M059J (cell line): Measurements from ENCODE around the gene FLT1. TPM values are rescaled to one million over a fixed set of nuclear protein-coding genes. Genes with fewer than 3 reads are reported as not detected.

Experiments
- DNase-seq: peaks from one replicate; pipeline ENCODE4 v3.0.0-alpha.2; 2012; ENCODE audit warnings: low read depth
- total RNA-seq: library from RNA; depleted of rRNA; stranded (reverse); fragments of >200 nt; shearing (Covaris generic); gene quantifications from 2 replicates; pipeline ENCODE4 v1.2.3, GENCODE V29; 2014

The FLT1 gene
- total RNA-seq, 1 experiment from 2014 or later: 3.5 TPM

DNA sequence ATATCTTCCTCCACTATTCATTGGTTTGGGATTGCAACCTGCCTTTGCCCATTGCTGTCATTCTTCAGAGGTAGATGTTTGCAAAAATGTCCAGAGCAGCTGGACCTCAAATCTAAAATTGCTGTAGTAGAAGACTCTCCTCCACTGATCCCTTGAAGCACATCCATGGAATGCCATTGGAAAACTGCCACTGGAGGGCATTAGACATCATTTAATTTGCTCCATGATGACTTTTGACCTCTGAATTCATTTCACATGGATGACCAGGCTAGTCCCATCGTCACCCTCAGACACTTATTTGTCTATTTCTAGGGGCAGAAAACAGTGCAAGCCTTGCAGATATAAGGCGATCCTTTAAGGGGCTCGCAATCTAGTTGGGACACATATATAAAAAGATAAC, 33.9 kb upstream of the FLT1 start:
- peak; percentile 49 for DNase-seq

DNA sequence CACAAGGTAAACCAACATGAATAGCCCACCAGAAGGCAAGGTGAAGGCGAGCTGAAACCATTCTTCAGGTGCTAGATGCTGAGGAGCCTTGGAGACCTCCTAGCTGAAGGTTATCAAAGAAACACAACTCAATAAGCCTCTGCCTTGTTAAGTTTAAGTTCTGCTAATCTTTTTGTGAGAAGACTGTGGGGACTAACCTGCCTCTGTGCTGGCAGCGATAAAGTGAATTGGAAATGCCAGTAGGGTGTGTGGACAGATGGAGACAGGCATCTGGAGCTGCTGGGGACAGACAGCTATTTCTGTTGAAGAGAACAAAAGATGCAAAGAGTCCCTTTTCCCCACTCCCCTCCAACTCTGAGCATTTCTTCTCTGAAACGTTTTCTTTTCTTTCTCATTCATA, 33.5 kb upstream of the FLT1 start:
- no peak for DNase-seq

DNA sequence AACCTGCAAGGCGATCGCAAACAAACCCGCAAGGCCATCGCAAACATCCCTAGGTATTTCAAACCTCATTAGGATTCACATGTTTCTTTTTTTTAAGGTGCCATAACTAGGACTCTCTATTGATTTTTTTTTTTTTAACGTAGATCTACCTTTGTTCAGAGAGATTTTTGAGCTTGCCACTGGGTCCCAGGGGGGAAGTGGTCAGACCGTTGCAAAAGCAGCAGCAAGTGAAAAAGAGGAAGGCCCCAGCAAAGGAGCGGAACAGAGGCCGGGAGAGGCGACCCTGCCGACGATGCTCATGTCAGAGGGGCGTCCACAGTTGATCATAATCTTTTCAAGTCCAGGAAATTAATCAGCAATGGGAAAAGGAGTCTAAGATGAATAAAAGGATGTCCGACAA, 32.7 kb upstream of the FLT1 start:
- no peak for DNase-seq

DNA sequence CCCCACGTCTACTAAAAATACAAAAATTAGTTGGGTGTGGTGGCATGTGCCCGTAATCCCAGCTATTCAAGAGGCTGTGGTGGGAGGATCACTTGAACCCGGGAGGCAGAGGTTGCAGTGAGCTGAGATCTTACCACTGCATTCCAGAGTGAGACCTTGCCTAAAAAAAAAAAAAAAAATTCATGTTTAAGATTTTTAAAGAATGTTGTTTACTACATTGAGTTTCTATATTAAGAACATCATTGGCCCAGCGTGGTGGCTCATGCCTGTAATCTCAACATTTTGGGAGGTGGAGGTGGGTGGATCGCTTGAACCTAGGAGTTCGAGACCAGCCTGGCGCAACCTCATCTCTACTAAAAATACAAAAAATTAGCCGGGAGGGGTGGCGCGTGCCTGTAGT, 31.9 kb upstream of the FLT1 start:
- no peak for DNase-seq

DNA sequence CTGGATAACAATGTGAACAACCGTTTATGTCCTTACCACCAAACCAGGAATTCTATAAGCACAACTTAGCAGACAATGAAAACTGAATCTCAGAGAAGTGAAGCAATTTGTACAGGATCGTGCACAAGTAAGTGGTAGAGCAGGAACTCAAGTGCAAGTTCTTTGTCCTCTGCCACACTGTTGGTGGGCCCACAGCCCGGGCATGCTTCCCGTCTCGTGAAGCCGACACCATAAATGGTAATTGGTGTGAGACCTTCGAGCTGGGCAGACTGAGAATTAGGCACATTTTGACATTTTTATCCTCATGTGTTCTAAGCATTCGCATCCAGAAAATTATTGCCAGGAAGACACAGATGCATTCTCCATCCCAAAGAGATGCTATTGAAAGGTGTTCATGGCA, 27.9 kb upstream of the FLT1 start:
- no peak for DNase-seq

DNA sequence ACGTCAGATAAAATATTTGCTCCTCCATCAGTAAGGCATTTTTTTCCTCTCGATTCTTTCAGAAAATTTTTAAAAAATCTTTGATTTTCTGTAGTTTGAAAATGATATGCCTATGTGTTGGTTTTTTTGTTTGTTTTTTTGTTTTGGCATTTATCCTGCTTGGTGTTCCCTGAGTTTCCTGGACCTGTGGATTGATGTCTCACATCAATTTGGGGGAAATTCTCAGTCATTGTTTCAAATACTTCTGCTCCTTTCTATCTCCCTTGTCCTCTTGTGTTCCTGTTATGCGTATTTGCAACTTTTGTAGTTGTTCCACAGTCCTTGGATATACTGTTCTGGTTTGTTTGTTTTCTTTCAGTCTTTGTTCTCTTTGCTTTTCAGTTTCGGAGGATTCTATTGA, 18.8 kb upstream of the FLT1 start:
- DNase-seq: no peak

DNA sequence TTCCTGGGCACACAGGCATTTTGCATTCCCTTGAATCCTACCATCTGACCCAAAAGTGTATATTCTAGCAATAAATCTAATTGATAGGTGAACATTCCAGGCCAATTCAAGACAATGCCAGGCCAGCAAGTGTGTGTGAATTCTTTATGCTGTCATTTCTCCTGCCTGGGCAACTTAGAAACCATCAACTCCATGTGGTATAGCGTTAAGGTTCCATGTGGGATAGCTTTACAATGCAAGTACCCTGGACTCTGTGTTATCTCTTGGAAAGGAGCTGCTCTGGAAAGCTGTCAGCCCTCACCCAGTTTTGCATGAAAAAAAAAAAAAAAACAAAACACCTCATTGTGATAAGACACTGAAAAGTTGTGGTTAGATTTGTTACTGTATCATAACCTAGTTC, 15.6 kb upstream of the FLT1 start:
- DNase-seq: no peak

DNA sequence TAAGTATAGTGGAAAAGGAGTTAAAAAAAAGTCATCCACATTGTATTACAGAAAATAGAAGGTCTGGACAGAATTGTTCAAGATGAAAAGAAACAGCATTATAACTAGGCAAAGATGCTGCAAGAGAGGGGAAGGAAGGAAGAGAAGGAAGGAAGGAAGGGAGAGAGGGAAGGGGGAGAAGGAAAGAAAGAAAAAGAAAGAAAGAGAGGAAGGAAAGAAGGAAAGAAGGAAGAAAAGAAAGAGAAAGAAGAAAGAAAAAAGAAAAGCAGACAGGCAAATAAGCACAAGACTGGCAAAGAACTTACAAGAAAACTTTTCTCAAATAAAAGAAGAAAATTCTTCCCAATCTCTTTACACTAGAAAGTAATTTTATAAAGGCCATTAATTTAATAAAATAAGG, 15.1 kb upstream of the FLT1 start:
- no peak for DNase-seq

DNA sequence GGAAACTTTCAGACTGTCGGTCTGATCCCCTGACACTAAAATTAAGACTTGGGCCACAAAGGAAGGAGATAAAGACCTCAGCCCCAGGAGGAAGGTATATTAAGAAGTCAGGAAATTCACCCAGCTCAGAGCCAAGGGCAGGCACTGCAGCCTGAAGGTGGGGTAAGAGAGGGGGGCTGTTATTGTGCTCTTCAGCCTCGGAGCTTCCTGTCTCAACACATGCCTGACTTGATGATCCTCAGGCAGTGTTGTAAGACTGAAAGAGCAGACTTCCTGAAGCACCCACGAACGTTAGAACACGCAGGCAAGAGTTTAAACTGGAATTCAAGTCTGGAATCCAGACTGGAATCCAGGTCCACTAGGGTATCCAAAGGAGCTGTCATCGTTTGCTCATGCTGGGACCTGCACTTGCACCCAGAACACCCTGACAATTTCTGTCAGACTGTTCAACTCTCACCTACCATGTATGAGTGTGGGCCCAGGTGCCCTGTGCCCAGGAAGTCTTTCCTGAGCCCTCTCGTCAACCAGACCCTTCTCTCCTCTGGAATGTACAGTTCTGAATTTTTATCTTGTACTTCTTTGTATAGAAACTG, 10.7 kb upstream of the FLT1 start:
- no peak for DNase-seq

DNA sequence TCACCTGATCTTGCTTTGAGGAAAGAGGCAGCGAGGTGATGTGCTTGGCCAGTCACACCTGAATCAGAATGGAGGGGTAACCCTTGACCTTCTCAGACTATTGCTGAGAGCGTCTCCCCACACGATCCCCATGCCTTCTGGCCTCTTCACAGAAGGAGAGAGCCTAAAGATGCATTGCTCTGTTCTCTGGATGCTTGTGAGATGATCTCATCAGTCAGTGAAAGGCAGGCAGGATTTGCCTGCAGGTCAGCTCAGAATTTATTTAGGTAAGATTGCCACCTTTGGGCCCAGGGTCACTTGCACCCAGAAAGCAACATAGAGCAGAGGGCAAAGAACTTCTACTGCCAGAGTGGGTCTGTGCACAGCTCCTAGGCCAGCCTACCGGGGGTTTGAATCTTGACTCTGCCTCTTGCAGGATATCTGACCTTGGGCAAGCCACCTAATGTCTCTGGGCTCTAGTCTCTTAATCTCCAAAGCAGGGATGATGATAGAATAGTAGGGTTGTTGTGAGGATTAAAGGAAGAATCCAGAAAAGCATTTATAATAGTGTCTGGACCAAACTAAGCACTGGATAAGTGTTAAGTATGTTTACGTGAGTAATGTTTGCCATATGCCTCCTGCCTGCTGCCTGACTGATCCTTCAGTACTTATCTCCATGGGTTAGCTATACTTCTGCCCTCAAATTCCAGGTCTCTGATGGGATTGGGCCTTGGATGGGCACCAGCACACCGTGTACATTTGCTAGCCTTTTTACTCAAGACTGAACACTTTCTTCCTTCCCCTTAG, 8.4 kb upstream of the FLT1 start:
- DNase-seq: peak; percentile 40

DNA sequence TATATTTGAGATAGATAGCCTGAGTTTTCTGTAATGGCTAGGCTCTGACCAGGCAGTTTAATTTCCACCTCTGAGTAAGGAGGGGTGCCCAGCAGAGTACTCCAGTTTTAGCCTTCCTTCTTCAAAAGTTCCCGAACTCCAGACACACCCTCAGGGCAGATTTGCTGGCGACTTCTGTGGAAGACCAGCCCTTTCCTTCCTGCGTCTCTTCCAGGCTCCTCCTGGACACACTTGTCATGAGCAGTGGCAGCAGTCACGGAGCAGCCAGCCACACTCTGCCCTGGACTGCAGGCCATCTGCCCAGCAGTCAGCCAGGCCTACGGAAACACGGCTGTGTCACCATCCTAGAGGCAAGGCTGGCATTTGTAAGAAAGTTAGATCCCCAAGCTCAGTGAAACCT, 6.6 kb upstream of the FLT1 start:
- DNase-seq: peak; percentile 63

DNA sequence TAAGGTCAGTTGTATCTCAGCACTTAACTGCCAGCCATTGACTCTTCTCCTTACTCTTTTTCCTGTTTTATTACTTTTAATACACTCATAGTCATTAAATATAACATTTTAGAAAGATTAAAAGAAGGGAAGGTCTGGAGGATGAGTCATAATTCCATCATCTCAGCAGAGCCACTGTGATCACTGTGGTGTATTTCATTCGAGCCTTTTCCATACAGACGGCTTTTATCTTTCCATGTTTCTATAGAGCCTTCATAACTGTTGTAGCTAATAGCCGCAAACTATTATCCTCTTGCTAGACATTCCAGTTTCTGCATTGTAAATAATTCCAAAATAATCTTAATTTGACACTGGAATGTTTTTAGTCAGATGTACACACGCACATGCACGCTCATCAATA, 4.7 kb upstream of the FLT1 start:
- peak; percentile 47 for DNase-seq

DNA sequence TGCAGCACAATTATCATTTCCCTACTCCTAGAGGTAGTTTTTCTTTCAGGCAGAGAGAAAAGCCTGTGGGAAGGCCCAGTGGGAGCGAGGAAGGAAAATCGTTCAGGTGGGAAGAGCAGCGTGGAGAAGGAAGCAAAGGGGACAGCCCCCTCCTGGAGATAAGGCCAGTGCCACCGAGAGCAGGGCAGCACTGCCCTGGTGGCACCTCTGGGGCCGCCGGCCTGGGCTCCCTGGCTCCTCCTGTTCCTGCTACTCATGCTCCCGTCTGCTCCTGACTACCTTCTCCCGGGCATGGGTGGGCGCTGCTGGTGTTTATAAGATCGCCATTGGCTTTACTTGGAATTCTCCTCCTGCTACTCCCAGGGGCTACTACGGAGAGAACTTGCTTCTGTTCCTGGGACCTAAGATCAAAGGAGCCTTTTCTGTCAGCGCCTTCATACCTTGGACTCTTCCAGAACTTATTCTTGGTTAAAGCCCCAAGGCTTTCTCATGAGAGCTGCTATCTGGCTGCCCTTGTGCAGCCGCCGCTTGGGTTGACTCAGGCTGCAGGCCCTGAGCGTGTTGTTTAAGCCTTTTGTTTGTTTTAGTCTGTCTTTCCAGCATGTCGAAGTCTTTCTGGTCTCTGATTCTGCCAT, 3.7 kb upstream of the FLT1 start:
- DNase-seq: no peak

DNA sequence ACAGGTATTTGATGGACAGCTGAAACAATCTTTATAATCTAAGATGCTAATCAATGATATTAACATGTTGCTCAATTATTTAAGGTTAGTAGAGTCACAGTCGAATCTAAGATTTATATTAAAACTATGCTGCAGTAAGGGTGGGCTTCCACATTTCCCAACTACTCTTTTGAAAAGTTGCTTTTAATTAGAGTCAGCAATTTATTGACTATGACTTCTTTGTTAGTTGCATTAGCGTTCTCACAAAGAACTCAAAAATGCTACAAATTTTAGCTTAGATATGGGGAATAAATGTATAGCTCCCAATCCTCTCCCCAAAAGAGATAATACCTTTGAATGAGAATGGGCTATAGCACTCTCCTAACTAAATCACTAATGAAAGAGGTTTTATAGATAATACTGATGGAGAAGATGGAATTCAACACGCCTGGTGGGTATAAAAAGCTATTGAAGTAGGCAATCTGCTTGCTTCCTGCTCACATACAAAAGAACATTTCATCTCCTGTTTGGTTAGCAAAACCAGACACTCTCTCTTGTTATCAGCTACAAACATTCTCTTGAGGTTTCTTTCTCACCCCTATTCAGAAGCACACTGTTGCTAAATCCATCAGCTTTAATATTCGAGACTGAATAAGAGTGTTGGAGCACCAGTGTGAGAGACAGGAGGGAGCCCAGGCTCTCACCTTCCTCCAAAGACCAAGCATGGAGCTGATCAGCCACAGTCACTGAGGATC, 2.4 kb upstream of the FLT1 start:
- no peak for DNase-seq

DNA sequence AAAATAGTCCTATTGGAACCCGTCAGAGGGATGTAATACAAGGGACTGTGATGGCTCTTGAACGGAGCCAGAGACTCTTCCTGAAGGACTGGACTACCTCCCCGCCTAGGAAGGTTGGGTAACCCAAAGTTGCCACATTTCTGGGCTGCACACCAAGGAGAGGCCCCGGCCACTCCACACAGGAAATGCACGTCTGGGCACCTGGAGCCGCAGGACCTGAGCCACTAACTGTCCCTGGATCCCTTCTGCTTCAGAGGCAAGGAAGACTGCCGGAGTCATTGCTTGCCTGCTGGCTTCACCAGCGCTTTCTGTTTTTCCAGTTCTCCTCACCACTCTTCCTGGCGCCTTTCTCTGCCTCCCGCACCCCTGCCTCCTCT, 1.2 kb upstream of the FLT1 start:
- no peak for DNase-seq

DNA sequence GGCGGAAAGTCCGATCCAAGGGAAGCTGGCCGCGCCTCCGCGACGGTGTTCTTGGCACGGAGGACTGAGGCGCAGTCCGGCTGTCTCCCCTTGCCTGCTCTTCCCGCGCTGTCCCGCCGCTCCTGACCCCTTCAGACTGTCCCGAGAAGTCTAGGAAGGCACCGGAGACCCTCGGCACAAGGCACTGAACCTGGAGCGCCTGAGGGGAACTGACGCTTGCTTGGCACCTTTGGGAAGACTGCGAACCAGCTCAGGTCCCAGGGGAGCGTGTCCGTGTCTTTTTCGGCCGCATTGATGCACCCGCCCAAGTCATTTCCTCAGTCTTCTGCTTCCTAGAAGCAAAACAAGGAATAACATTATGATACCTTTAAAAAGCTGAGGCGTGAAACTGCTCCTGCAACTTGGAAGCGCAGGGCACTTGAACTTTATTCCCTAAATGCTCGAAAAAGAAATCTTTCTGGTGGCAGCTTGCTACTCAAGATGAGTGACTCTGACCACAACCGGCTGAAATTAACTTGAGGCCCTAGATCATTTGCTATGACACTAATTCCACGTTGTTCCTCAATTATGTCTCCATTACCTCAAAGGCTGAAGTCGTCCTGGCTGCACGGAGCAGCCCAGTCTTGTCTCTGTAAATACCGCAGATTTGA, 735 bp upstream of the FLT1 start:
- no peak for DNase-seq

DNA sequence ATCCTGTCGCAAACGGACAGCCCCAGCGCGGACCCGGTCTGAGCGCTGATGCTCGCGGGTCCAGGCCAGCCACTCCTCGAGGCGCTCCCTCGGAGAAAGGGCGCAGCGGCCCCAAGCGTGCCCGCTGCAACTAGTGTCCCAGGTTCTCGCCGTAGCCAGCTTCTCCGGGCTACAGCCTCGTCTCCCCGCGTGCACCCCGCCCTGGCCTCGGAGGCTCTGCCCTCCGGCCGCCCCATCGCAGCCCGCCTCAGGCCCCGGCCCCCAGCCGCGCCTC, 487 bp downstream of the FLT1 start:
- no peak for DNase-seq

DNA sequence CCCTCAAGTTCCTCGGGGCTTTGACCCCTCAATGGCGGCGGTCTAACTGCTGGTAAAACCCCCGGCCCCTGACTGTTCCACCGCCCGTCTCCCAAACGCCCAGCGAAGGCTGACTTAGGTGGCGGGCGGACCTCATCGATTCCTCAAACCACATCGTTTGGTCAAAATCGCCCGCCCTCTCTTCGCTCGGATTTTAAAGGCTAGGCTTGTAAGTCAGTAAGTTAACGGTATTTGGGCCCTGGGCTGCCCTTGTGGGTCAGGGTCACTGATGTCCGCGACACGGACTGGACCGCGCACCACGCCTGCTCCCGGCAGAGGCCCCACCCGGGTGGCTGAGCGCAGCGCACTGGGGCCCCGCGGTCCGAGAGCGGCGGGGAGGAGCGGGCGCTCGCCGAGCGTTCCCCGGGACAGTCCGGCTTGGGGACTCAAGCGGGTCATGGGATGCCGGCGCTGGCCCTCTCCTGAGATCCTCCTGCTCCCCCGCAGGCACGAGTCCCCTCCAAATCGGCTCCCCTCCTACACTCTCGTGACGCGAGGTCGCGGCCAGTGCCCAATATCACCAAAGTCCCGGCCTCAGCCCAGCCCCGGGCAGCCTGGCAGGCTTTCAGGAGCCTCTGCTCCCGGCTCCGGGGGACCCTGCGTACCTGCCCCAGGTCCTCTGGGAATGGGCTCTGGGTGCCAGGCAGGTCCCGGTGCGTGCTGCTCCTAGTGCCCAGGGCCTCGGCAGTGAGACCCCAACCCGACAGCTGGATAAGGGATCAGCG, 1.0 kb downstream of the FLT1 start:
- DNase-seq: no peak

DNA sequence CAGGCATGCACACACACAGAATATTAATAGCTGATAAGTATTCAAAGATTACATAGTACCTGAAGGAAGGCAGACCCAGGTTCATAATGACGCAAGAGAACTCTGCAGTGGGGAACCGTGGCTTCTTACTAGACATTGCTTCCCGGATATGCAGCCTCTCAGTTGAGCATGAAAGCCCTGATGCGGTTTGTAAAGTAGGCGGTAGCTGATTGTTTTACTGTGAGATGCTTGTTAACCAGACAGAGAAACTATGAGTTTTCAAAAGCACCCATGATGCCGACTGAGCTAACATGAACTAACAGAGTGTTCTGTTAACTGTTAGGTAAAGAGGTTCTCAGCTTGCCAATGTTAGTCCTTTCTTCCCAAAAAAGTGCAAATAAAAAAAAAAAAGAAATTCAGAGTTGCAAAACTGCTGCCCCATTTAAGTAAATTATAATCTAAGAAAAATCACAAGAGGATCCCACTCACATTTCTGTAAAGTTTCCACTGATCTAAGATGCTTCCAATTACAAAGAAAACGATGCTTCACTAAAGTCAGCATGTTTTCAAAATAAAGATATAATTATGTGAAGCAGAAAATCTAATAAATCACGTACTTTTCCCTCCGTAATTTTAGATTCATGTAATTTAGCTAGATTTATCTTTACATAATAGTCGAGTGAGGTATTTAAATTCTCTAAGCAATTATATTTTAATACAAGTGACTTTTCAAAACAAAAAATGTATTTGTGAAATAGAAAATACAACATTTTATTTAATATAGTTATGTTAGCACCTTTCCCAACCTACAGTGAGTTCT, 2.2 kb downstream of the FLT1 start:
- DNase-seq: no peak

DNA sequence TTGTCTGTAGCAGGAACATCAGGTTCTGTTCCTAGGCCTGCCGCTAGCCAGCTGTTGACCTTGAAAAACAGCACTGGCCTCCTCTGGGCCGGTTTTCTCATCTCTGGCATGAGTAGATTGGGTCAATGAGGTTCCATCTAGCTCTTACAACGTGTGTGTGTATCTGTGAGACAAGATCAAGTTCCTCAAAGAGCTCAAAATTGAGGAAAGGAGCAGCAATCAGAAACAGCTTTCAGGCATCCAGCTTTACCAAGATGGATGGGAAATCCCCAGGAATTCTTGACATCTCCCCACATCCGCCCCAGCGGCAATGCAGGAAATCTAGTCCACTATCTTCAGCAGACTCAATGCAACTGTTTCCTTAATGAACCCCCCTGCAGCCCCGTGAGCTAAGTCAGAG, 4.9 kb downstream of the FLT1 start:
- no peak for DNase-seq

DNA sequence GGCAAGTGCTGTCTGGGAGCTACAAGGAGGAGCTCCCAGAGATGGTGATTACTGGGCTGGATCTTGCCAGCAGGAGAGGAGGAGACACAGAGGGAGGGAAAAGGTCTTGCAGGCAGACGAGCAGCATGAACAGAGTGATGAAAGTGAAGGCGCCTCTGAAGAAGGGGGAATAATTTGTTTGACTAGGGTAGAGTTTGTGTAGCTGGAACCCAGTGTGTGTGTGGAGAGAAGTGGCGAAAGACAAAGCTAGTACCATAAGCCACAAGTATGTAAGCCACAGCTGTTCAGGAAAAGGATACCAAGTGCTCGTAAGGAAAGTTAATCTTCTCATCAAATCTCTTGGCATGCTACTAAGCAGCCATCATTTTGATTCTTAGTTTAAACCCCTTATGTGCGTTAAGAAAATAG, 5.4 kb downstream of the FLT1 start:
- no peak for DNase-seq
